NCI-H524 (cell line): ENCODE data around the gene LRRC45.

Experiments
- DNase-seq, 2 experiments: peaks; one replicate each; lab custom pipeline; 2025; lab: John Stamatoyannopoulos, UW

Gene LRRC45

DNA sequence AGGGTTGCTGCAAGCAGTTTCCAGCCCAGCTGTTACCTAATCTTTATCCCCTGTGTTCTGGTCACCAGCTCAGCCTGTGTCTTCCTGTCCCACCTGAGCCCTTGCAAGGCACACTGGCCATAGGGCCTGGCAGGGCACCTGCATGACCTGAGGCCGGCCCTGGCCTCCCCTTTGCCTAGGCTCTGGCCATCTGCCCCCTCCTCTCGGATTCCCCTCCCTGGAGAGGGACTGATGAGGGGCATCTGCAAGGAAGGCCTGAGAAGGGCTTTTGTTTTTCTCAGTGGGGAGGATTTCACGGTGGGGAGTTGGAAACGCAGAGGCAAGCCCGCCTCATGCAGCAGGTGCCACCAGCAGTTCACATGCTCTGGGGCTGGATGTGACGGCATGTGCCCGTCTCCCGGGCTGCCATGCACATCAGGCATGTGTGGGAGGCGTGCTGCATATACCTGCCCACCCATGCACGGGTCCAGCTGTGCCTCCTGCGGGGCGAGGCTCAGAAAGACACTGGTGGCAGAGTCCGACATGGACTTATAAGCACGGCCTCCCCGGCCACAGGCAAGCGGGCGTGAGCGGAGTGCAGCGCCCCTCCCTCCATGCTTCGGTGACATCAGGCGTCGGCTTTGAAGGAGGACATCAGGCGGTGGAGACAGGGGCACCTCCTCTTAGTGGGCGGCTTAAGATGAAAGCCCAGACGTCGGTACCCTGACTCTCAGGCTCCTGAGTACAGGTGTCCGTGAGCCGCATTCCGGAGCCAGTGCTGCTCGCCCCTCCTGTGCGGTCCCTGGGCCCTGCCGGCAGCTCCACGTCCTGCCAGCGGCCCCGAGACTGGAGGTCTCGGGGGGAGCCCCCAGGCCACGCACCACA is 29.1 kb upstream of the LRRC45 start:
- DNase-seq: no peak

GRCh38 chr17:81994593-81995462 is 28.3 kb upstream of the LRRC45 start:
- DNase-seq: no peak

- no peak for DNase-seq
Observed at GRCh38 chr17:81995463-81996231, 27.5 kb upstream of the LRRC45 start.

DNA sequence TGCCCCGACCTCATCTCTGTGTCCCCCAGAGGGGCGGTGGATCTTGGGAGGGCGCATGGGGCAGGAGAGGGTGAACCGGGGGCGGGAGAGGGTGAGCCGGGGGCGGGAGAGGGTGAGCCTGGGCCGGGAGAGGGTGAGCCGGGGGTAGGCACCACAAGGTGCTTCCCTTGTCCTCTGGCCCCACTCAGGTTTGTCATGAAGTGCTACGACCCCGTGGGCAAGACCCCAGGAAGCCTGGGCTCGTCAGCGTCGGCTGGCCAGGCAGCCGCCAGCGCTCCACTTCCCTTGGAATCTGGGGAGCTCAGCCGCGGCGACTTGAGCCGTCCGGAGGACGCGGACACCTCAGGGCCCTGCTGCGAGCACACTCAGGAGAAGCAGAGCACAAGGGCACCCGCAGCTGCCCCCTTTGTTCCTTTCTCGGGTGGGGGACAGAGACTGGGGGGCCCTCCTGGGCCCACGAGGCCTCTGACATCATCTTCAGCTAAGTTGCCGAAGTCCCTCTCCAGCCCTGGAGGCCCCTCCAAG is 26.8 kb upstream of the LRRC45 start:
- DNase-seq: no peak

DNA sequence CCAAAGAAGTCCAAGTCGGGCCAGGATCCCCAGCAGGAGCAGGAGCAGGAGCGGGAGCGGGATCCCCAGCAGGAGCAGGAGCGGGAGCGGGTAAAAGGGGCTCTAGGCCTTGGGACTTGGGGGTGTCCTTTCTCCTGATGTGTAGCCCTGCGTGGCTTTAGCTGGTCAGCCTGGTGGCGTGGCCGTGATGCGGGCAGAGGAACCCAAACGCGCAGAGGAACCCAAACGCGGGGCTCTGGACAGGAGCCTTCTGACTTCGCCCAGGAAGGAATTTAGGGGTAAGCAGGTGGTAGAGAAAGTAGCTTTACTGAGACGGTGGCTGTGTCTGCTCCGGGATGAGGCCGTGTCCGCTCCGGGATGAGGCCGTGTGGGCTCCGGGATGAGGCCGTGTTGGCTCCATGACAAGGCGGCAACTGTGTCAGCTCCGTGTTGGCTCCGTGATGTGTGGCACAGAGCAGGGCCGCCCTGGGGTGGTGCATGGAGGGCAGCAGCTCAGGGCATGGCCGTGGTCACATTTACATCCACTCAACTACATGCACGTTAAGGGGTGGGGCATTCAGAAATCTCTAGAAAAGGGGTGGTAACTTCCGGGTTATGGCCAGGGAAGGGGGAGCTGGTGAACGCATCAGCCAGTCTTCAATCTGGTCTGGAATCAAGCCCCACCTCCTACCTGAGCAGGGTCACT is 26.2 kb upstream of the LRRC45 start:
- no peak for DNase-seq

DNA sequence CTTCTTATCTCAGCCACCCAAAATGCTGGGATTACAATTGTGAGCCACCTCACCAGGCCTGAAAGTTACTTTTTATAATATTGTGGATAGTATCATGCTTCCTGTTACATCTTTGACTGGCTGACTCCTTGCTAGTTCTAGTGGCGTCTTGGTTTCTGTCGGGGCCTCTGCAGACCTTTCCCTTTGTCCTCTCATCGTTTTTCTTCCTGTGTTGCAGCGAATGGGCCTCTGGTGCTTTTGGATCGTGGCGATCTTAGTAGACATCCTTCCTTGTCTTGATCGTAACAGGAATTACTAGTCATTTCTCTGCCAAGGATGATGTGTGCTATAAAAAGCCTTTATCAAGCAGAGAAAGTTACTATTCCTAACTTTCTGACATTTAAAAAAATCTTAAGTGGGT is 24.9 kb upstream of the LRRC45 start:
- no peak for DNase-seq

GRCh38 chr17:81998691-81999438 is 24.2 kb upstream of the LRRC45 start:
- peak in 1 of 2 experiments; percentile 36 for DNase-seq

GRCh38 chr17:81999587-81999975 is 23.5 kb upstream of the LRRC45 start:
- no peak for DNase-seq

GRCh38 chr17:81999976-82000802 is 22.9 kb upstream of the LRRC45 start:
- no peak for DNase-seq

DNA sequence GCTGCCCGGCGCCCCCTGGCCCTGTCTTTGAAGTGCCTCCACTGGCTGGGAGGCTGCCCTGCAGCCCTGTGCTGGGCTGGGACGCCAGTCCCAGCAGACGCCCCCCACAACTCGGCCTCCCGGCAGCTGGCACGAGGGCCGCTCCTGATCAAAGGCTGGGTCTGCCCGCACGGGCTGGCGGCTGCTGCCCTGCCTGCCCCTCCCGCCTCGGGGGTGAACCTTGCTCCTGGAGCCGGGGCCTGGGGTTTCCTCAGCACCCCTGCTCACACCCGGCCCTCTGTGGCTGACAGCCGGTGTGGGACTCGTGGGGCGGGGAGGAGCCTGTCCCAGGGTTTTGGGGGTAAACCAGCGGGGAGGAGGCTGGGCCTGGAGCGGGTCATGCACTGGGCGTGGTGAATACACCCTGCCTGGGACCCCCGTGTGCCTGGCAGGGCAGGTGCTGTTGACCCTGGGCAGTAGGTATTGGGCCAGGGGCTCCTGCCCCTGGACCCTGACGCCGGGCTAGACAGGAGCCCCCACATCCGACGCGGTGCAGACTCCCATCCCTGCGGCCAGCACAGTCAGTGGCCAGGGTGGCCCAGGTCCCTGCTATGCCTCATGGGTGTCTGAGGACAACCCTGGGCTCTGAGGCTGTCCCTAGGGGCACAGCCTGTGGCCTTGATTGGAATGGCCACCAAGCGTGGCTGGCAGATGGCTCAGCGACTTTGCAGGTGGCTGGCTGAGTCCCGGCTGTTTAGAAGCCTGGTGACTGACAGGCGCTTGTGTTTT is 22.1 kb upstream of the LRRC45 start:
- peak; percentile 96 to 97 for DNase-seq

- no peak for DNase-seq
Observed at GRCh38 chr17:82001571-82002056, 21.5 kb upstream of the LRRC45 start.

GRCh38 chr17:82003411-82004381 is 19.4 kb upstream of the LRRC45 start:
- no peak for DNase-seq

GRCh38 chr17:82004517-82005455 is 18.3 kb upstream of the LRRC45 start:
- no peak for DNase-seq

DNA sequence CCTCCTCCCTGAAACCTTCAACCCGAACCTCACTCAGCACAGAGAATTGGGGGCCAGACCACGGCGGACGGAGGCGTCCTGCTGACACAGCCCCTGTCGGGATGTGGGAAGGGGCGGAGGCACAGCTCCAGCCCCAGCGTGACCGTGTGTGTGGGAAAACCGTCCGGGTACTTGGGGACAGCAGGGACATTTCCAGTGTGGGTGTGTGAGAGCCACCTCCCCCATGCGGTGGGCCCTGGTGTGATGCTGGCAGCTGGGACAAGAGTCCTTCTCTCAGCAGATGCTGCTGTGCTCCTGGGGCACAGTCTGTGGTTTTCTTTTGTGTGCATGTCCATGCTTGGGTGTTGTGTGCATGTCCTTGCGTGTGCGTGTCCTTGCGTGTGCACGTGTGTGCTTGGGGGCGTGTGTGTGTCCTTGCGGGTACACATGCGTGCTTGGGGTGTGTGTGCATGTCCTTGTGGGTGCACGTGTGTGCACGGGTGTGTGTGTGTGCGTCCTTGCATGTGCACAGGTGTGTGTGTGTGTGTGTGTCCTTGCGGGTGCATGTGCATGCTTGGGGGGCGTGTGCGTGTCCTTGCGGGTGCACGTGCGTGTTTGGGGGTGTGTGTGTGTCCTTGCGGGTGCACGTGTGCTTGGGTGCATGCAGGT is 17.3 kb upstream of the LRRC45 start:
- peak in 1 of 2 experiments; percentile 59 for DNase-seq

DNA sequence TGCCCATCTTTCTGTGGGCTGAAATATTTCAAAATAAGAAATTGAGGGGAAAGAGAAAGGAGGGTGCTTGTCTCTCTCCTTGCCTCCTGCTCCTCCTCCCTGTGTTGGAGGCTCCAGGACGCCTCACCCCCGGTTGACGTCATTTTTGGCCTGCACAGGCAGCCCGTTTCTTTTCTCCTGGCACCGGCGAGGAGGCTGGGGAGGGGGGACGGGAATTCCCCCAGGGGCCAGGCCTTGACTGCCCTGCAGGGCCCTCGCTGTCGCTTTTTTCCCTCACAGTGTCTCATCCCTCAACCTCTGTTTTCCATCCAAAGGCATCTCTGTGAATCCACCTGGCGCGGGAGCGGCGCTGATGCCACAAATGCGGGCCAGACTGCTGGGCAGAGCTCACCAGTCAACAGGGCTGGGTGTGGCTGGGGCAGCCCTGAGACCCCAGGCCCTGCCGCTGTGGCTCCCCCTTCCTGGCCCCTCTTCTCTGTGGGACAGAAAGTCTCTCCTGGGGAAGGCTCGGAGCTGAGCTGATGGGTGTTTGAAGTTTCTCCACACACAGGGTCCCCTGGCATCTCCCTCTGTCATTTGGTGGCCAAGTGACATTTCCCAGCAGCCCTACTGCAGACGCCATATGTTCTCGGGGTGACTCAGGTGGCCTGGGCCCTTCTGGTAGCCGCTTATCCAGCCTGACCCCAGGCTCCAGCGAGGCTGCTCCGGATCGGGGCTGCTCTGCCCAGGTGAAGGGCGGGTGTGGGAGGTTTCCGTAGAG is 16.5 kb upstream of the LRRC45 start:
- no peak for DNase-seq
